OCI-M2 (cell line): Measurements from ENCODE around the gene KANK3.
"Not testable (repeated sequence)": the region's sequence is repeated elsewhere in the genome, so short reads cannot be mapped to it uniquely, and the experiment has no call there.

Experiments
- DNase-seq: peaks from one replicate; lab custom pipeline; 2025; ENCODE audit not compliant: unreplicated experiment; lab: John Stamatoyannopoulos, UW

KANK3 gene

DNA sequence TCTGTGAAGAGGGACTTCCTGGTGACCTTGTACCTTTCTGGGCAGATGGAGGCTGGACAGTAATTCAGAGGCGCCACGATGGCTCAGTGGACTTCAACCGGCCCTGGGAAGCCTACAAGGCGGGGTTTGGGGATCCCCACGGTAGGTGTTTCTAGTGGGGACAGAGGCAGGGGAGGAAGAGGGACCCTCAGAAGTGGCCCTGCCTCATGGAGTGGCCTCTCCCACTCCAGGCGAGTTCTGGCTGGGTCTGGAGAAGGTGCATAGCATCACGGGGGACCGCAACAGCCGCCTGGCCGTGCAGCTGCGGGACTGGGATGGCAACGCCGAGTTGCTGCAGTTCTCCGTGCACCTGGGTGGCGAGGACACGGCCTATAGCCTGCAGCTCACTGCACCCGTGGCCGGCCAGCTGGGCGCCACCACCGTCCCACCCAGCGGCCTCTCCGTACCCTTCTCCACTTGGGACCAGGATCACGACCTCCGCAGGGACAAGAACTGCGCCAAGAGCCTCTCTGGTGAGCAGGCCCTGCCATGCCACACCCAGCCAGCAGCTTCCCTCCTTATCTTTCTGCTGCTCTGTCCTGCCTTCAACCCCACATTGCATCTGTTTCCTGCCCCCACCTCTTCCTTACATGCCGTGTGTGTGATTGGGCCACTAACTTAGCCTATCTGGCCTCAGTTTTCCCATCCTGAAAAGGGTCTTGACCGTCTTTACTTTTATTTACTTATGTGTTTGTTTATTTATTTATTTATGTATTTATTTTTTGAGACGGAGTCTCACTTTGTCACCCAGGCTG is 28.1 kb upstream of the KANK3 start:
- no peak for DNase-seq

DNA sequence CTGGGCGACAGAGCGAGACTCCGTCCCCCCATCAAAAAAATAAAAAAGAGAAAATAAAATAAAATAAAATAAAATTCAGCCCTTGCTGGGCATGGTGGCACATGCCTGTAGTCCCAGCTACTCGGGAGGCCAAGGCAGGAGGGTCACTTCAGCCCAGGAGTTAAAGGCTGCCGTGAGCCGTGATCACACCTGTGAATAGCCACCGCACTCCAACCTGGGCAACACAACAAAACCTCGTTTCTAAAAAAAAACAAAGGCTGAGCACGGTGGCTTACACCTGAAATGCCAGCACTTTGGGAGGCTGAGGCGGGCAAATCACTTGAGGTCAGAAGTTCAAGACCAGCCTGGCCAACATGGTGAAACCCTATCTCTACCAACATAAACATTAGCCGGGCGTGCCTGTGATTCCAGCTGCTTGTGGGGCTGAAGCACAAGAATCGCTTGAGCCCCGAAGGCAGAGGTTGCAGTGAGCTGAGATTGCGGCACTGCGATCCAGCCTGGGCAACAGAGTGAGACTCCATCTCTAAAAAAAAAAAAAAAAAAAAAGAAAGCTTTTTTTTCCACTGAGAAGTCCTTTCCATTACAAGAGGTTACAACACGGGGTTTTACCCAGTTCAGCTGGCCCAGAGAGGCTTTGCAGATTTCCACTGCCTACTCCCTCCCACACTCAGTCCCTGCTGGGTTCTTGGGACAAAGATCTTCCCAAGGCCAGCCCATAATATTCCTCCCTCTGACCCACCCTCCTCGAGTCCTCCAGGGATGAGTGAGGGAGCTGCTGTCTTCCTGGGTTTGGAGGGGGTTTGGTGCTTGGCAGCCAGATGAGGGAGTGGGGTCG is 27.3 kb upstream of the KANK3 start:
- DNase-seq, result no peak

DNA sequence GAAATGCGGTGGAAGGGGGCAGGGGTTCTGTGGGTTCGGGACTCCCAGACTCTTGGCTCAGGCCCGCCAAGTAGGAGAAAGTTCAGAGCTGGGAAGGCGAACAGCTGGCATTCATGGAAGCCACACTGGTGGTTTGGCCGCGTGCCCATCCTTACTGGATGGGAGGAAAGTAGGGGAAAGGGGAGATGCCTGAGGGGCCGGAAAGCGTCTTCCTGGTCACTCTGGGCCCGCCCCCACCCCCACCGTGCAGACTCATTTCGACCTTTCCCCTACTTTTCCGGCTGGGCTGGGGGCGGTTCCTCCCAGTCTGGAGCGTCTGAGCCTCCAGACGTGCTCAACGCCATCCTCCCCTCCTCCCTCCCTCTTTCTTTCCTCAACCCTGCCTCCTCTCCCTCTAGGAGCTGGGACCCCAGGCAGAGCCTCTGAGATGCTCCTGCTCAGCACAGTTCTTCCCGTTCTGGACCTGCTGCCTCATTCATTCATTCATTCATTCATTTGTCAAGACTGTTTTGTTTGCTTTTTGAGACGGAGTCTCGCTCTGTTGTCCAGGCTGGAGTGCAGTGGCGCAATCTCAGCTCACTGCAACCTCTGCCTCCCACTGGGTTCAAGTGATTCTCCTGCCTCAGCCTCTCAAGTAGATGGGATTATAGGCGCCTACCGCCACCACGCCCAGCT is 24.4 kb upstream of the KANK3 start:
- no peak for DNase-seq

DNA sequence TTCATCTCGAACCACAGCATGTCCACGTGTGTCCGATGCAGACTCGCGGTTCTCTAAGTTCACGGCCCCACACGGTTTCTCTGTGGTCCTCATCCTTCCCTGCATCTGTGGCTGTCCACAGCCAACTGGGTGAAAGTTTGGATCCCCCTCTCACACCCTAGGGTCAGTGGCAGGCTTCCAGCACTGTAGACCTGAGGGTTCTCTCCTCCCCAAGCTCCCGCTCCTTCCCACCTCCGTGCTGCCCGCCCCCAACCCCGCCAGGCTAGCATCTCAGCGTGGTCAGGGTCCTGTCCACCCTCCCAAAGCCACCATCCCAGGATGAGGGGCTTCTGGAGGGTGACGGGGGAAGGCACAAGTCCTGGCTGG is 23.9 kb upstream of the KANK3 start:
- no peak for DNase-seq

DNA sequence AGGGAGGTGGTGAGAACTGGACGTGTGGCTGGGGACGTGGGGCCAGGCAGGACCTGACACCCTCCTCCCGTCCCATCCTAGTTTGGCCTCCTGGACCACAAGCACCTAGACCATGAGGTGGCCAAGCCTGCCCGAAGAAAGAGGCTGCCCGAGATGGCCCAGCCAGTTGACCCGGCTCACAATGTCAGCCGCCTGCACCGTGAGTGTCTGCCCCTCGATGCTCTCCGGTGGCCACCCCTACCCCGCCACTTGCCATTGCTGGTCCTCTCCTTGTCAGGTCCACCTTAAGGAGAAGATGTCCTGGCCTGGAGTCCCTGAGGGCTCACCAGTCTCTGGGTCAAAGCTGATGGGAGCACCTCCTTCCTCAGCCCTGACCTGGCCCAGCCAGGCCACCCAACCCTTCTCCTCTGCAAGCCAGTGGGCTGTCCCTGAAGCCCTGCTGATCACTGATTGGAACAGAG is 23.1 kb upstream of the KANK3 start:
- DNase-seq, result no peak

DNA sequence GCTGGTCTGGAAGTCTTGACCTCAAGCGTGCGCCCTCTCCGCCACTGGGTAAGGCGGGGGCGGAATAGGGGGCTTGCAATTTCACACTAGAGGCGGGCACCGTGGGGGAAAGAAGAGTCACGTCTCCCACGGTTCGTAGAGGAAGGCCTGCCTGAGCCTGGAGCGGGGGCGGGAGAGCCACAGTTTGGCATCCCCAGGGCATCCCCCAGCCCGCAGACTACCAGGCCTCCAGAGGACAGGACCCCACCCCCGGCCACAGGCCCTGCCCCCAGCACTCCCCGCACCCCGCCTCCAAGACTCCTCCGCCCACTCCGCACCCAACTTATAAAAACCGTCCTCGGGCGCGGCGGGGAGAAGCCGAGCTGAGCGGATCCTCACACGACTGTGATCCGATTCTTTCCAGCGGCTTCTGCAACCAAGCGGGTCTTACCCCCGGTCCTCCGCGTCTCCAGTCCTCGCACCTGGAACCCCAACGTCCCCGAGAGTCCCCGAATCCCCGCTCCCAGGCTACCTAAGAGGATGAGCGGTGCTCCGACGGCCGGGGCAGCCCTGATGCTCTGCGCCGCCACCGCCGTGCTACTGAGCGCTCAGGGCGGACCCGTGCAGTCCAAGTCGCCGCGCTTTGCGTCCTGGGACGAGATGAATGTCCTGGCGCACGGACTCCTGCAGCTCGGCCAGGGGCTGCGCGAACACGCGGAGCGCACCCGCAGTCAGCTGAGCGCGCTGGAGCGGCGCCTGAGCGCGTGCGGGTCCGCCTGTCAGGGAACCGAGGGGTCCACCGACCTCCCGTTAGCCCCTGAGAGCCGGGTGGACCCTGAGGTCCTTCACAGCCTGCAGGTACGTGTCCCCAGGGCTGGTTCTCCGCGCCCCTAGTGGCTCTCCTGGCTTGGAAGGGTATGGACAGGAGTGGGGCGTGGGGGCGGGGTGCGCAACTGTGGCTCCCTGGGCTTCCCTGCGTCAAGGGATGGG is 21.0 kb upstream of the KANK3 start, which contains the start of gene ANGPTL4:
Gene ANGPTL4, plus strand, starts transcription at position 353 of the 969 bp plus-strand sequence. Its CDS starts 167 bp downstream, at position 520.
- no peak for DNase-seq

DNA sequence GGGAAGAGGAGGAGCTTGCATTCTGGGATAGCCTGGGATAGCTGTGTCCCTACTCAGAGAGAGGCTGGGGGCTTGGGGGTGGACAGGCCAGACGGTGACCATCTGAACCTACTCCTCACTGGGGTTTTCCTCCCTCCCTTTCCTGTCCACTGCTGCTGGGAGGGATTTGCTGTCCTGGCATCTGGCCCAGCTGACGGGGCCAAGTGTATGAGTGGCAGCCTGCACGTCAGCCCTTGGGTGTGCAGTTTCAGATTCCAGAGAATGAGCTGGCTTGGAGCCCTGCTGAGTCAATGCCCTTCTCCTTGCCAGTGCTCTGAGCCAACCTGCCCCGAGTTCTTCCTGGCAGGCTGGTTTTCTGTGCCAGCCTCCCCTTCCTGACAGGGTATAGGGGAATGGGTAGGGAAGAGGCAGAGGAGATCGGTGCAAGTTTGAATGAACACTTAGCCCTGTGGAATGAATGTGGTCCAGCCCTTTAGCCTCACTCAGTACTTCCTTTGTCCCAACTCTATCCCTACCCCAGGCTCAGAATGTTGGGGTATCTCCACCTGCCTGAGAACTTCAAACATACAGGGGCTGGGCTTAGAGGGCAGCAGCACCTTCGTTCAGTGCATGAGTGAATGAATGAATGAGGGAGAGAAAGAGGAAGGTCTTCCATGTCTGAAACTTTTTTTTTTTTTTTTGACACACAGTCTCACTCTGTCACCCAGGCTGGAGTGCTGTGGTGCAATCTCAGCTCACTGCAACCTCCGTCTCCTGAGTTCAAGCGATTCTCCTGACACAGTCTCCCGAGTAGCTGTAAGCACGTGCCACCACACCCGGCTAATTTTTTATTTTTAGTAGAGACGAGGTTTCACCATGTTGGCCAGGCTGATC is 19.1 kb upstream of the KANK3 start:
- DNase-seq, result no peak

DNA sequence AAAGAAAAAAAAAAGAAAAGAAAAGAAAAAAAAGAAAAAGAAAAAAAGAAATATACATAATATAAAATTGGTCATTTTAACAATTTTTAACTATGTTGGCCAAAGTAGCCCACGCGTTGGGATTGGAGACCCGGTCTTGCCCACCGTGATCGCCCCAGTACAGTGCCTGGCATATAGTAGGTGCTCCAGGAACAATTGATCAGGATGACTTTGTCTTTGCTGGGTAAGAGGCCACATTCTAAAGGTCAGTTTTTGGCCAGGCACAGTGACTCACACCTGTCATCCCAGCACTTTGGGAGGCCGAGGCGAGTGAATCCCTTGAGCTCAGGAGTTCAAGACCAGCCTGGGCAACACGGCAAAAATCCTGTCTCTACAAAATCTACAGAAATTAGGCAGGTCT is 17.1 kb upstream of the KANK3 start:
- no peak for DNase-seq

DNA sequence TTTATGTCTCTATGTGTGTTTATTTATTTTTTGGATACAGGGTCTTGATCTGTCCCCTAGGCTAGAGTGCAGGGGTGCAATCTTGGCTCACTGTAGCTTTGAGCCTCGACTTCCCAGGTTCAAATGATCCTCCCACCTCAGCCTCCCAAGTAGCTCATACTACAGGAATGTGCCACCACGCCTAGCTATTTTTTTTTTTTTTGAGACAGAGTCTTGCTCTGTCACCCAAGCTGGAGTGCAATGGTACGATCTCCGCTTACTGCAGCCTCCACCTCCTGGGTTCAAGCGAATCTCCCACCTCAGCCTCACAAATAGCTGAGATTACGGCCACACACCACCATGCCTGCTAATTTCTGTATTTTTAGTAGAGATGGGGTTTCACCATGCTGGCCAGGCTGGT is 15.9 kb upstream of the KANK3 start:
- DNase-seq, result no peak

DNA sequence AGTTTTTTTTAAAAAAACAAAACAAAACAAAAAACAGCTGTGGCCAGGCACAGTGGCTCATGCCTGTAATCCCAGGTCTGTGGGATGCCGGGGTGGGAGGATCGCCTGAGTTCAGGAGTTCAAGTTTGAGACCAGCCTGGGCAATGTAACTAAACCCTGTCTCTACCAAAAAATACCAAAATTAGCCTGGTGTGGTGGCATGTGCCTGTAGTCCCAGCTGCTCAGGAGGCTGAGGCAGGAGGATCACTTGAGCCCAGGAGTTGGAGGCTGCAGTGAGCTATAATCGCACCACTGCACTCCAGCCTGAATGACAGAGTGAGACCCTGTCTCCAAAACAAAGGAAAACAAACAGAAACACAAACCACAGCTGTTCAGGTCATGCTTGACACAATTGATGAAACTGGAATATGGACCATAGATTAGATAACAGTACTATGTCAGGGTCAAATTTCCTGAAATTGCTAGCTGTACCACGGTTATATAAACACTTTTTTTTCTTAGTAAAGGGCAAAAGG is 14.0 kb upstream of the KANK3 start:
- no peak for DNase-seq

DNA sequence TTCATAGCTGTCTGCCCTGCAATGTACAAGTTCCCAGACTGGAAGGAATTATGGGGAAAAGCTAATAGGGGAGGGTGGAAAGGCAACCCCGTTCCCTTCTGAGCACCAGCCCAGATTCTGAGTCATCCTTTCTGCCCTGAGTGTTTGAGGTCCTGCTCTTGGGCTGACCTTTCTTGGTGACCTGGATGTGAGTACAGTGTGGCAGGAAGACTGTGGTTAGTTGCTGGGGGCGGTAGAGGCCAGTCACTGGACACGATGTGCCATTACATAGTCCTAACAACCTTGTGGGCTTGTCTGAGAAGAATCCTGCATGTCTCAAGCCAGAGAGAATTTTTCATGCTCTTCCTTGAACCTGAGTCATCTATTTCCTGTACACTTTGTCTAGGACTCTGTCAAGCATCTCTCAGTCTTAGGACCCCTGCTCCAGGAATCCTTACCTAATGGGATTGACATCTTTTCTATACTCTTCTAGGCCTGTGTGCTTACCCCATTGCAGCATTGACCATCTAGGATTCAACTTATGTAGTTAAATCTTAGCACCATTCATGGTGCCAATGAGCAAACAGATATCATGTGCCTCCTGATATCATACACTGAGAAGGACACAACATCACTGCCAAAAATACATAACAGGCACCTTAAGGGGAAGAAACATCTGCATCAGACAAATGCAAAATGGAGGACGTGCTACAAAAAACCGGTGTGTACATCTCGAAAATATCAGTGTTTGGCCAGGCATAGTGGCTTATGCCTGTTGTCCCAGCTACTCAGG is 12.8 kb upstream of the KANK3 start:
- DNase-seq, result no peak

DNA sequence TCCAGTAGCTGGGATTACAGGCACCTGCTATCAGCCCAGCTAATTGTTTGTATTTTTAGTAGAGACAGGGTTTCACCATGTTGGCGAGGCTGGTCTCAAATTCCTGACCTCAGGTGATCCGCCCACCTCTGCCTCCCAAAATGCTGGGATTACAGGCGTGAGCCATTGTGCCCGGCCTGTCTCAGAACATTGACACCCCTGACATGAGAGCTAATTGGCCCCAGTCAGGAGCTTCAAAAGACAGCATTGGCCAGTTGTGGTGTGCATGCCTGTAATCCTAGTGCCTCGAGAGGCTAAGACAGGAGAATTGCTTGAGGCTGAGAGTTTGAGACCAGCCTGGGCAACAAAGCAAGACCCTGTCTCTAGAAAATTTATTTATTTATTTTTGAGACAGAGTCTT is 9.8 kb upstream of the KANK3 start:
- DNase-seq, result not testable (repeated sequence)

DNA sequence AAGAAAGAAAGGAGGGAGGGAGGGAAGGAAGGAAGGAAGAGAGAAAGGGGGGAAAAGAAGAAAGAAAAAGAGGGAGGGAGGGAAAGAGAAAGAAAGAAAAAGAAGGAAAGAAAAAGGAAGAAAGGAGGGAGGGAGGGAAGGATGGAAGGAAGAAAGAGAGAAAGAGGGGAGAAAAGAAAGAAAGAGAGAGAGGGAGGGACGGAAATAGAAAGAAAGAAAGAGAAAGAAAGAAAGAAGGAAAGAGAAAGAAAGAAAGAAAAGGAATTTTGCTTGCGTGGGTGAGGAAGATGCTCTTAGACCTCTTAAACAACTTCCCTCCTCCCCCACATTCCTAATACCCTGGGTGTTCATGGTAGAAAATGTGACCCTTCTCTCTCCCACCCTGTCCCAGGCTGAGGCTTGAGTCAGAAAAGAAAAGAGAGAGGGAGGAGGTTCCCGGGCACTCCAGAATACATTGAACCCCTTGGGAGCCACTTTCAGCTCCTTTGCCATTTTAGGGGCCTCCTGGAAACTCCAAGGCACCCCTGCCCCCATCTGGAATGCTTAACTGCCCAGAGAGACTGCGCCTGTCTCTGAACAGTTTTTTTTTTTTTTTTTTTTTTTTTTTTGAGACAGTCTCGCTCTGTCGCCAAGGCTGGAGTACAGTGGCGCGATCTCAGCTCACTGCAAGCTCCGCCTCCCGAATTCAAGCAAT is 9.2 kb upstream of the KANK3 start:
- no peak for DNase-seq

DNA sequence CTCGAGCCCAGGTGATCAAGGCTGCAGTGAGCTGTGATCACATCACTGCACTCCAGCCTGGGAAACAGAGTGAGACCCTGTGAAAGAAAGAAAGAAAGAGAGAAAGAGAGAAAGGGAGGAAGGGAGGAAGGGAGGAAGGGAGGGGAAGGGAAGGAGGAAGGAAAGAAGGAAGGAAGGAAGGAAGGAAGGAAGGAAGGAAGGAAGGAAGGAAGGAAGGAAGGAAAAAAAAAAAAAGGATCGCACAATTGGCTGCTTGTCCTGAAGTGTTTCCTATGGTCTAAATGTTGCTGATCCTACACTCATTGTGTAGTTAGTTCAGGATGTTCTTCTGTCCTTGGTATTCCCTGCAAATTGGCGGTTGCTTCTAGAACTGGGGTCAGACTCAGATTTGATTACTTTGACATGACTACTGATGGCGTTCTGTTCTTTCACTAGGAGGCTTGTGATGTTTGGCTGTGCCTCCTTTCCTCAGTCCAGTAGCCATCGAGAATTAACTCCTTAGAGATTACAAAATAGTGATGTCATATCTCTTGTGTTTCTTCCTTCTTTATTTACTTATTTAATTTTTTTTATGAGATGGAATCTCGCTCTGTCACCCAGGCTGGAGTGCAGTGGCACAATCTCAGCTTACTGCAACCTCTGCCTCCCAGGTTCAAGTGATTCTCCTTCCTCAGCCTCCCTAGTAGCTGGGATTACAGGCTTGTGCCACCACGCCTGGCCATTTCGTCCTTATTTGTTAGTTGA is 6.7 kb upstream of the KANK3 start:
- not testable (repeated sequence) for DNase-seq

DNA sequence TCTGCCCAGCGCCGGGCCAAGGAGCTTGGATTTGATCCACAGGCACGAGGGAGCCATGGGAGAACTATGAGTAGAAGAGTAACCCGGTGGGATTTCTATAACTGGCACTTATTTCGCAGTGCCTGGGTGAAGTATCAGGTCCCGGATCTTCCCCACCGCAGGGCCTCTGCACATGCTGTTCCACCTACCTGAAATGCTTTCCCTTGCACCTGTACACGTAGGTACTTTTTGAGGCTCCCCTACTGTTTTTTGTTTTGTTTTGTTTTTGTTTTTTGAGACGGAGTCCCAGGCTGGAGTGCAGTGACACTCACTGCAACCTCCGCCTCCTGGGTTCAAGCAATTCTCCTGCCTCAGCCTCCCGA is 402 bp upstream of the KANK3 start:
- DNase-seq, result no peak

DNA sequence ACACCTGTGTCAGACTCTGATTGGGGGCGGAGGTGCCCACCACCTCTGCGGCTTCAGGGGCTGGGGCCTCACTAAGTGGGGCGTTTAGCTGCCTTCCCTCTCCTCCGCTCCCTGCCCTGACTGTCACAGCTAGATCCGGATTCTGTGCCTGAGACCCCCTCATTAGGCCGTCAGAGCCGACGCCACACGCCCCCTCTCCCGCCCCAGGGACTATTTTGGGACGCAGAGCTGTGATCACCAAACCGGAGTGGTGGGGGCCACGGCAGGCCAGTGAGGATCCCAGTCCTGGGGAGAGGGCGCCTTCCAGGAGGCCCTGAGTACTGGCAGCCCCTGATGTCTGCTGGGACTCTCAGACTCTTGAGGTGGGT is 762 bp downstream of the KANK3 start:
- no peak for DNase-seq

DNA sequence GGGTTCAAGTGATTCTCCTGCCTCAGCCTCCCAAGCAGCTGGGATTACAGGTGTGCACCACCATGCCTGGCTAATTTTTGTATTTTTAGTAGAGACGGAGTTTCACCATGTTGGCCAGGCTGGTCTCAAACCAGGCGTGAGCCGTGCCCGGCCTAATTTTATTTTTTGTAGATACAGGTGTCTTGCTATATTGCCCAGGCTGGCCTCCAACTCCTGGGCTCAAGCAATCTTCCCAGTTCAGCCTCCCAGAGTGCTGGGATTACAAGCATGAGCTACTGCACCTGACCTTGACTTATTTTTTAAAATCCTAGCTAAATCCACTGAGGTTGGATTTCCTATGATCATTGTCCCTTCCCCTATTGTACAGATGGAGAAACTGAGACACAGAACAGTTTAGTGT is 1.6 kb downstream of the KANK3 start:
- not testable (repeated sequence) for DNase-seq
